NCI-H774 (cell line): ENCODE results near the gene NIPSNAP2.
"Not testable (repeated sequence)": the region's sequence is repeated elsewhere in the genome, so short reads cannot be mapped to it uniquely, and the experiment has no call there.

Experiments used
- DNase-seq: peaks from one replicate; lab custom pipeline; 2025; lab: John Stamatoyannopoulos, UW

The NIPSNAP2 gene

GRCh38 chr7:56047446-56048116, 83.2 kb downstream of the NIPSNAP2 start:
- not testable (repeated sequence) for DNase-seq

GRCh38 chr7:56048245-56048644, 83.9 kb downstream of the NIPSNAP2 start:
- no peak for DNase-seq

GRCh38 chr7:56048763-56049162, 84.4 kb downstream of the NIPSNAP2 start:
- peak; percentile 51 for DNase-seq
